ENCODE results near the gene CTXN1.

- TF ChIP-seq CTCF (IDR thresholded peaks at IDR 0.05): no peak
- TF ChIP-seq POLR2A (IDR thresholded peaks at IDR 0.05): no peak
Observed at GRCh38 chr19:7881910-7882309, 44.0 kb downstream of the CTXN1 start.
